H1 (cell line): ENCODE measurements around the gene ETNK1. TPM values are rescaled to one million over a fixed set of nuclear protein-coding genes. Genes with fewer than 3 reads are reported as not detected.

Experiments used
- CTCF ChIA-PET: fragments of 300-600 bp; sonication (Branson Sonifier 250); formaldehyde crosslinking; loops from one replicate; lab custom pipeline; 2021; ENCODE audit not compliant: partially characterized antibody; lab: Charles Lee
- POLR2A ChIA-PET: fragments of 300-600 bp; sonication (Branson Sonifier 250); formaldehyde crosslinking; loops from one replicate; lab custom pipeline; 2021; ENCODE audit warnings: inconsistent platforms; ENCODE audit not compliant: partially characterized antibody; lab: Charles Lee
- DNase-seq, 2 experiments: peaks; one replicate each; pipeline versions ENCODE4 v3.0.0 to v3.0.0-alpha.2; 2010 to 2022; ENCODE audit warnings: low spot score in 2 of 2, low read depth in 1 of 2, mixed read lengths in 1 of 2
- FAIRE-seq: peaks from 2 replicates; lab custom pipeline; 2011; peaks lifted over from hg19 to GRCh38; lab: Jason Lieb, UNC
- H2AFZ ChIP-seq: 2 replicates; pipeline ENCODE4 v1.8.1; 2012; ENCODE audit warnings: low read length, inconsistent platforms
- H2AK5ac ChIP-seq: 2 replicates; pipeline ENCODE4 v1.6.1; 2013; ENCODE audit warnings: low read depth, low read length
- H2BK120ac ChIP-seq: replicated peaks from 2 replicates; pipeline ENCODE3; 2013; ENCODE audit warnings: low read depth, low read length, inconsistent platforms
- H2BK12ac ChIP-seq: 2 replicates; pipeline ENCODE4 v1.6.1; 2013; ENCODE audit warnings: low read depth, low read length
- H2BK15ac ChIP-seq: 2 replicates; pipeline ENCODE4 v1.6.1; 2013; ENCODE audit warnings: low read length
- H2BK20ac ChIP-seq: 2 replicates; pipeline ENCODE4 v1.6.1; 2013; ENCODE audit warnings: low read length
- H2BK5ac ChIP-seq: 2 replicates; pipeline ENCODE4 v1.6.1; 2013; ENCODE audit warnings: low read depth, low read length
- H3K14ac ChIP-seq: 2 replicates; pipeline ENCODE4 v1.6.1; 2013; ENCODE audit warnings: inconsistent platforms; ENCODE audit not compliant: insufficient read length
- H3K18ac ChIP-seq: 2 replicates; pipeline ENCODE4 v1.6.1; 2013; ENCODE audit warnings: low read length; ENCODE audit errors: extremely low read depth
- H3K23ac ChIP-seq: 2 replicates; pipeline ENCODE4 v1.6.1; 2013; ENCODE audit warnings: inconsistent platforms; ENCODE audit not compliant: insufficient read length
- H3K23me2 ChIP-seq: 2 replicates; pipeline ENCODE4 v1.6.1; 2013; ENCODE audit warnings: low read depth, low read length
- H3K27ac ChIP-seq: 2 replicates; pipeline ENCODE4 v1.6.1; 2011; ENCODE audit warnings: low read depth, low read length, inconsistent platforms
- H3K27me3 ChIP-seq, 4 experiments: replicated peaks in 1 of 4; 1 replicate in 1 of 4; 2 replicates in 3 of 4; pipeline versions ENCODE4 v1.6.1 to v1.8.1; 2011 to 2013; ENCODE audit warnings: low read length in 3 of 4, mild to moderate bottlenecking in 3 of 4, inconsistent platforms in 2 of 4, mixed read lengths in 2 of 4, moderate library complexity in 1 of 4; ENCODE audit not compliant: control insufficient read depth in 3 of 4, insufficient read depth in 3 of 4; ENCODE audit errors: extremely low read depth in 1 of 4
- H3K36me3 ChIP-seq, 4 experiments: 2 replicates each; pipeline versions ENCODE4 v1.6.1 to v1.8.1; 2011 to 2013; ENCODE audit warnings: mild to moderate bottlenecking in 4 of 4, low read length in 3 of 4, moderate library complexity in 2 of 4, control low read depth in 1 of 4, inconsistent platforms in 1 of 4; ENCODE audit not compliant: insufficient read depth in 4 of 4, control insufficient read depth in 2 of 4
- H3K4ac ChIP-seq: replicated peaks from 2 replicates; pipeline ENCODE3; 2013; ENCODE audit warnings: low read length, low read depth, mixed read lengths, inconsistent platforms; ENCODE audit not compliant: insufficient read length
- H3K4me1 ChIP-seq, 4 experiments: replicated peaks in 1 of 4; 1 replicate in 1 of 4; 2 replicates in 3 of 4; pipeline versions ENCODE4 v1.6.1 to v1.8.1; 2011 to 2013; ENCODE audit warnings: low read length in 3 of 4, inconsistent platforms in 2 of 4, mixed read lengths in 1 of 4; ENCODE audit not compliant: insufficient read depth in 4 of 4, control insufficient read depth in 3 of 4
- H3K4me2 ChIP-seq, 2 experiments: 2 replicates each; pipeline versions ENCODE4 v1.6.1 to v1.8.1; 2011 to 2013; ENCODE audit warnings: low read depth in 2 of 2, low read length in 2 of 2, control low read depth in 1 of 2, inconsistent platforms in 1 of 2, mild to moderate bottlenecking in 1 of 2; ENCODE audit not compliant: insufficient read depth in 1 of 2
- H3K4me3 ChIP-seq, 4 experiments: fragments of 200-600, 300-600 bp in 1 of 4; sonication (generic), shearing (Covaris generic), sonication (Bioruptor Twin) in 1 of 4; 2 replicates each; pipeline versions ENCODE4 v1.5.1 to v1.8.1; 2011 to 2016; ENCODE audit warnings: low read length in 4 of 4, low read depth in 3 of 4, control low read depth in 2 of 4, inconsistent platforms in 2 of 4, mild to moderate bottlenecking in 2 of 4, mixed read lengths in 1 of 4, moderate library complexity in 1 of 4; ENCODE audit not compliant: insufficient read depth in 2 of 4; ENCODE audit errors: extremely low read depth in 1 of 4
- H3K56ac ChIP-seq: replicated peaks from 2 replicates; pipeline ENCODE3; 2013; ENCODE audit warnings: low read depth, mild to moderate bottlenecking, mixed read lengths, low read length, inconsistent platforms; ENCODE audit not compliant: insufficient read length
- H3K79me1 ChIP-seq: 2 replicates; pipeline ENCODE4 v1.6.1; 2013; ENCODE audit warnings: low read depth, low read length, control low read depth
- H3K79me2 ChIP-seq, 2 experiments: 2 replicates each; pipeline versions ENCODE4 v1.6.1 to v1.8.1; 2012 to 2013; ENCODE audit warnings: low read length in 2 of 2, mild to moderate bottlenecking in 2 of 2, inconsistent platforms in 1 of 2; ENCODE audit not compliant: insufficient read depth in 2 of 2, control insufficient read depth in 1 of 2
- H3K9ac ChIP-seq, 4 experiments: replicated peaks in 1 of 4; 1 replicate in 1 of 4; 2 replicates in 3 of 4; pipeline versions ENCODE4 v1.6.1 to v1.8.1; 2011 to 2013; ENCODE audit warnings: low read depth in 3 of 4, low read length in 3 of 4, control low read depth in 2 of 4, mild to moderate bottlenecking in 2 of 4, moderate library complexity in 2 of 4, inconsistent platforms in 1 of 4; ENCODE audit errors: extremely low read depth in 1 of 4
- H3K9me3 ChIP-seq, 2 experiments: 2 replicates each; pipeline versions ENCODE4 v1.6.1 to v1.8.1; 2012 to 2013; ENCODE audit warnings: mild to moderate bottlenecking in 2 of 2, moderate library complexity in 2 of 2, control low read depth in 1 of 2, inconsistent platforms in 1 of 2, low read depth in 1 of 2, low read length in 1 of 2, mixed read lengths in 1 of 2; ENCODE audit not compliant: insufficient read depth in 2 of 2
- H4K20me1 ChIP-seq, 2 experiments: replicated peaks in 1 of 2; 2 replicates each; pipeline versions ENCODE3 to v1.8.1; 2011 to 2013; ENCODE audit warnings: inconsistent platforms in 2 of 2, low read length in 2 of 2, mild to moderate bottlenecking in 1 of 2; ENCODE audit not compliant: insufficient read depth in 2 of 2, control insufficient read depth in 1 of 2
- H4K5ac ChIP-seq: 2 replicates; pipeline ENCODE4 v1.6.1; 2013; ENCODE audit warnings: low read length, low read depth, mixed read lengths, inconsistent platforms; ENCODE audit not compliant: insufficient read length
- H4K8ac ChIP-seq: 2 replicates; pipeline ENCODE4 v1.8.0; 2013; ENCODE audit warnings: mild to moderate bottlenecking, moderate library complexity, low read length, inconsistent platforms; ENCODE audit not compliant: insufficient read depth; ENCODE audit errors: extremely low read depth
- H4K91ac ChIP-seq: replicated peaks from 2 replicates; pipeline ENCODE3; 2013; ENCODE audit warnings: low read length, mixed read lengths, inconsistent platforms; ENCODE audit not compliant: insufficient read length
- ASH2L ChIP-seq: fragments of 200-600, 300-600 bp; sonication (generic); IDR thresholded peaks from one replicate; pipeline ENCODE4 v1.7.1; 2017; ENCODE audit warnings: low read length
- CTCF ChIP-seq, 3 experiments: IDR thresholded peaks; 1 replicate in 2 of 3; 2 replicates in 1 of 3; pipeline versions ENCODE4 v1.5.1 to v1.6.1; 2011; ENCODE audit warnings: low read length in 3 of 3, mild to moderate bottlenecking in 3 of 3, inconsistent platforms in 2 of 3, low read depth in 1 of 3, moderate library complexity in 1 of 3; ENCODE audit not compliant: insufficient read depth in 1 of 3; ENCODE audit errors: control extremely low read depth in 1 of 3
- EGR1 ChIP-seq: IDR thresholded peaks from 2 replicates; pipeline ENCODE4 v1.6.1; 2011; ENCODE audit warnings: low read depth, low read length, borderline replicate concordance
- EZH2 ChIP-seq: fragments of 200-600 bp; sonication (generic); IDR thresholded peaks from 2 replicates; pipeline ENCODE4 v1.7.1; 2012; ENCODE audit warnings: low read depth, mild to moderate bottlenecking, moderate library complexity, low read length, inconsistent platforms; ENCODE audit not compliant: severe bottlenecking
- GTF2F1 ChIP-seq: IDR thresholded peaks from 2 replicates; pipeline ENCODE4 v1.6.1; 2012; ENCODE audit warnings: low read depth, low read length, improper control_type of control experiment, borderline replicate concordance
- JUND ChIP-seq: IDR thresholded peaks from 2 replicates; pipeline ENCODE4 v1.6.1; 2011; ENCODE audit warnings: mild to moderate bottlenecking, improper control_type of control experiment, low read length
- NANOG ChIP-seq: IDR thresholded peaks from 2 replicates; pipeline ENCODE4 v1.6.1; 2011; ENCODE audit warnings: low read length, low read depth, mild to moderate bottlenecking, inconsistent platforms; ENCODE audit not compliant: insufficient read depth, poor library complexity, severe bottlenecking
- SAP30 ChIP-seq: fragments of 300-600 bp; sonication (generic); IDR thresholded peaks from 2 replicates; pipeline ENCODE4 v1.7.1; 2012; ENCODE audit warnings: low read length, moderate library complexity, mild to moderate bottlenecking, inconsistent platforms; ENCODE audit not compliant: insufficient read depth, insufficient replicate concordance
- SP2 ChIP-seq: IDR thresholded peaks from 2 replicates; pipeline ENCODE4 v1.6.1; 2012; ENCODE audit warnings: mild to moderate bottlenecking, low read length, inconsistent platforms
- TAF7 ChIP-seq: optimal IDR thresholded peaks from 2 replicates; pipeline ENCODE3; 2011; ENCODE audit warnings: low read depth, mild to moderate bottlenecking, inconsistent platforms, low read length, moderate library complexity, borderline replicate concordance
- WGBS, 2 experiments: shearing (Covaris generic) in 1 of 2; methylation state at CpG; one replicate each; pipeline versions ENCODE4 v1.1.6 to v1.1.7; 2013 to 2015; ENCODE audit warnings: low lambda C conversion rate in 2 of 2, mixed read lengths in 2 of 2, inconsistent platforms in 1 of 2, low coverage in 1 of 2, missing lambda C conversion rate in 1 of 2; ENCODE audit not compliant: insufficient replicate concordance in 2 of 2, insufficient coverage in 1 of 2, insufficient read length in 1 of 2; ENCODE audit errors: extremely low coverage in 1 of 2, missing lambda C conversion rate in 1 of 2; 5-methylcytosine and 5-hydroxymethylcytosine counted together
- polyA plus RNA-seq, 7 experiments: library from polyadenylated mRNA; depleted of rRNA in 3 of 7; stranded (reverse) in 5 of 7; unstranded in 2 of 7; fragments of >200 nt in 5 of 7; fragments of 200-250 nt in 2 of 7; gene quantifications; 1 replicate in 5 of 7; 2 replicates in 1 of 7; 4 replicates in 1 of 7; pipeline versions ENCODE4 v1.2.1 to v1.2.3, GENCODE V29; 2011 to 2013; ENCODE audit warnings: missing spikeins in 2 of 7, mixed read lengths in 2 of 7
- total RNA-seq: library from RNA; stranded (reverse); fragmentation: NEBNext Ultra II Directional; extraction: Animal tissue kit (Norgen Biotek cat#: 25700); gene quantifications from 2 replicates; pipeline ENCODE4 v1.2.1, GENCODE V29; 2021

Gene ETNK1
- total and polyA plus RNA-seq, 2 of the 8 experiments (the other 6 are each of a cell fraction or from before 2014, with no cell fraction given): 11.6 to 82.7 TPM

DNA sequence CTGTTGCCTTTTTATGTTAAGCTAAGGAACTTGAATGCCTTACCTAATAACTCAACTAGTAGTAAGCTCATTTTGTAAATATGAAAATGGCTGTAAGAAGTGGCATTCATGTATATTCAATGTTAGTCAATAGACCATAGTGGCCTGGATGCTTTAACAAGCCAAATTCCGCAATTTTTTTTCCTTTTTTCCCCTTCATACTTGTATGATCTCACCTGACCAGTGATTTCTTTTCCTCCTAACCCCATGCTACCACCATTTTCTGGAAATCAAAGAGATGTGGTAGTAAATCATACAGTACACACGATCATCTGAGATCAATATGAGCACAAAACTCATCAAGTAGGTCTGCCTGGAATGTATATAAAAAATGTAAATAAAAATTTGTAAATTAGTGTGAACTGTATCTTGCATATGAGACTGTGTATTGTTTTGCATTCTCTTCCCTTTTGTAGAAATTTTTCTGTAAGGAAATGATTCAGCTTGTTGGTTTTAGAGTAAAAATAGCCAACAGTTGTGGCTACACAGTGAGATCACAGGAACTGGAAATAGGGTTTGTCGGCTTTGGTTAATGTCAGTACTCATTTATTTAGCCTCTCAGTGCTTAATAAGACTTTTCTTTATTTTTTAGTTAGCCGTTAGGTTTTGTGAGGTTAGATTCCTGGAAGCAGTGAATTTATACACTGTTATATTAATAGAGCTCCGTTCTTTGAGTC is 62.5 kb downstream of the ETNK1 start:
- Histone ChIP-seq H3K4ac (no peak overlapping the region), H4K8ac (no peak overlapping the region), H4K91ac (no peak overlapping the region), H2BK15ac (no peak overlapping the region), H3K23ac (no peak overlapping the region), H3K27ac (no peak overlapping the region), H4K5ac (no peak overlapping the region), H3K4me2 (no peak overlapping the region), H3K4me1 (no peaks in the 10 kb centered on the region), H3K4me3 (no peak overlapping the region), H3K9ac (no peak overlapping the region), H2AK5ac (no peak overlapping the region), H3K18ac (no peak overlapping the region), H3K14ac (no peak overlapping the region), H3K23me2 (no peaks in the 10 kb centered on the region), H2BK5ac (no peak overlapping the region), H3K27me3 (no peaks in the 10 kb centered on the region), H3K56ac (no peak overlapping the region), H2BK120ac (no peak overlapping the region), H2BK12ac (no peak overlapping the region), H3K9me3 (peaks cover 0 to 4% of the 10 kb centered on the region in 2 experiments; a peak in 2 of 4 replicates), H3K36me3 (peaks cover 0 to 6% (median 1%) of the 10 kb centered on the region in 4 experiments; a peak in 3 of 8 replicates), H3K79me2 (no peaks in the 10 kb centered on the region), H4K20me1 (no peaks in the 10 kb centered on the region), H2AFZ (no peak overlapping the region), H2BK20ac (no peak overlapping the region), H3K79me1 (no peaks in the 10 kb centered on the region)
- WGBS, 2 experiments: 92% methylated on average over 5 of the region's 5 CpGs; no CpG with 5 or more reads in 1 of the 2 experiments
- POLR2A ChIA-PET: no interaction called here
- DNase-seq (no peak), FAIRE-seq (no peak)
- CTCF ChIA-PET: interaction anchor here (1.0 kb wide), 1 partner anchor 17 kb away, joined by 6 read pairs; no protein-coding TSS in a partner anchor
- no peak for TF ChIP-seq EZH2
- no peak for TF ChIP-seq JUND
- TF ChIP-seq NANOG: no peak
- no peak for TF ChIP-seq EGR1
- TF ChIP-seq ASH2L: no peak
- TF ChIP-seq GTF2F1: no peak
- no peak for TF ChIP-seq CTCF (IDR thresholded peaks at IDR 0.05; ENCODE audit: control extremely low read depth in 1 of 3, insufficient read depth in 1 of 3, low read depth in 1 of 3, low read length in 3 of 3)
- TF ChIP-seq TAF7: no peak
- TF ChIP-seq SAP30: no peak
- TF ChIP-seq SP2: no peak
